GM10266 (cell line): ENCODE data around the gene DENND2A.
A peak's percentile ranks its signal among the peaks of the same experiment; 100 is the strongest.
"Not testable (repeated sequence)": the region's sequence is repeated elsewhere in the genome, so short reads cannot be mapped to it uniquely, and the experiment has no call there.

Experiments
- DNase-seq: peaks from one replicate; pipeline ENCODE4 v3.0.0; 2012; ENCODE audit errors: extremely low spot score
- CTCF ChIP-seq: IDR thresholded peaks from 2 replicates; pipeline ENCODE4 v1.5.1; 2012; ENCODE audit warnings: mild to moderate bottlenecking, low read depth; ENCODE audit not compliant: control insufficient read depth, insufficient read depth; ENCODE audit errors: missing control alignments

DENND2A gene

GRCh38 chr7:140650367-140650766 is 9.8 kb upstream of the DENND2A start:
- no peak for TF ChIP-seq CTCF
- DNase-seq, result no peak

GRCh38 chr7:140649556-140650205 is 9.1 kb upstream of the DENND2A start:
- DNase-seq, result no peak
- TF ChIP-seq CTCF, result no peak

GRCh38 chr7:140646931-140647647 is 6.5 kb upstream of the DENND2A start:
- DNase-seq, result peak; percentile 56
- peak; percentile 62 for TF ChIP-seq CTCF

- DNase-seq, result no peak
- peak; percentile 24 for TF ChIP-seq CTCF
These were observed 4.7 kb upstream of the DENND2A start for GRCh38 chr7:140645166-140645900.

- not testable (repeated sequence) for DNase-seq
These were observed 4.1 kb upstream of the DENND2A start for GRCh38 chr7:140644761-140645160.

GRCh38 chr7:140643416-140643815 is 2.8 kb upstream of the DENND2A start:
- no peak for TF ChIP-seq CTCF
- DNase-seq, result no peak

- DNase-seq, result no peak
- no peak for TF ChIP-seq CTCF
These were observed 1.0 kb upstream of the DENND2A start for GRCh38 chr7:140641524-140642195.
